Measurements from ENCODE around the gene RASGRP4. TPM values are rescaled to one million over a fixed set of nuclear protein-coding genes. Genes with fewer than 3 reads are reported as not detected.

The RASGRP4 gene
- total RNA-seq, 2 donors from 2014 or later = 3.6 to 16.9 TPM

DNA sequence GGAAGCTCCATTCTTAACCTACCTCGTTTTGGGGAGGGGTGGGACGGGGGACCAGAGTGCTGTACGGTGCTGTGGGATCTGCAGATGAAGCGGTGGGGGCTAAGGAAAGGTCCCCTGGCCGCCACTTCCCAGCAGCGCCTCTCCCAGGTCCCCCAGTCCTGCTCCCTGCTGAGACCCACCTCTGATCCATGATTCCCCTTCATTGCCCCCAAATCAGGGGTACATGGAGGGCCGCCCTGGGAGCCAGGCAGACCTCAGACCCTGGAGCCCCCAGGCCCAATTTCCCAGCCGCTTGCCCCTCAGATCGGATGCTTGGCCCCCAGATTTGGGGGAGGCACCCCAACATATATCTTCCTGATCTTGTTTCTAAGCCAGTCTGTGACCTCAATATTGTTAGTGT lies 26.9 kb downstream of the RASGRP4 start:
- peaks cover 3% of the 10 kb centered on the region for H3K27me3 ChIP-seq (replicated peaks; ENCODE audit: insufficient read depth)
- no peaks in the 10 kb centered on the region for H3K36me3 ChIP-seq
- no peak for DNase-seq (ENCODE audit: low spot score)
- no peaks in the 10 kb centered on the region for H3K9me3 ChIP-seq
- TF ChIP-seq, protein P1, sequence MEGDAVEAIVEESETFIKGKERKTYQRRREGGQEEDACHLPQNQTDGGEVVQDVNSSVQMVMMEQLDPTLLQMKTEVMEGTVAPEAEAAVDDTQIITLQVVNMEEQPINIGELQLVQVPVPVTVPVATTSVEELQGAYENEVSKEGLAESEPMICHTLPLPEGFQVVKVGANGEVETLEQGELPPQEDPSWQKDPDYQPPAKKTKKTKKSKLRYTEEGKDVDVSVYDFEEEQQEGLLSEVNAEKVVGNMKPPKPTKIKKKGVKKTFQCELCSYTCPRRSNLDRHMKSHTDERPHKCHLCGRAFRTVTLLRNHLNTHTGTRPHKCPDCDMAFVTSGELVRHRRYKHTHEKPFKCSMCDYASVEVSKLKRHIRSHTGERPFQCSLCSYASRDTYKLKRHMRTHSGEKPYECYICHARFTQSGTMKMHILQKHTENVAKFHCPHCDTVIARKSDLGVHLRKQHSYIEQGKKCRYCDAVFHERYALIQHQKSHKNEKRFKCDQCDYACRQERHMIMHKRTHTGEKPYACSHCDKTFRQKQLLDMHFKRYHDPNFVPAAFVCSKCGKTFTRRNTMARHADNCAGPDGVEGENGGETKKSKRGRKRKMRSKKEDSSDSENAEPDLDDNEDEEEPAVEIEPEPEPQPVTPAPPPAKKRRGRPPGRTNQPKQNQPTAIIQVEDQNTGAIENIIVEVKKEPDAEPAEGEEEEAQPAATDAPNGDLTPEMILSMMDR (IDR thresholded peaks at IDR 0.05) = no peak
- H3K4me1 ChIP-seq (ENCODE audit: control insufficient read depth in 1 of 2, low read depth in 2 of 2) = peaks cover 0 to 7% of the 10 kb centered on the region in 2 donors
- ATAC-seq (ENCODE audit: insufficient number of reproducible peaks, low FRiP score, low read depth) = no peak
- H3K4me3 ChIP-seq = no peak overlapping the region
- H3K27ac ChIP-seq = no peak overlapping the region

DNA sequence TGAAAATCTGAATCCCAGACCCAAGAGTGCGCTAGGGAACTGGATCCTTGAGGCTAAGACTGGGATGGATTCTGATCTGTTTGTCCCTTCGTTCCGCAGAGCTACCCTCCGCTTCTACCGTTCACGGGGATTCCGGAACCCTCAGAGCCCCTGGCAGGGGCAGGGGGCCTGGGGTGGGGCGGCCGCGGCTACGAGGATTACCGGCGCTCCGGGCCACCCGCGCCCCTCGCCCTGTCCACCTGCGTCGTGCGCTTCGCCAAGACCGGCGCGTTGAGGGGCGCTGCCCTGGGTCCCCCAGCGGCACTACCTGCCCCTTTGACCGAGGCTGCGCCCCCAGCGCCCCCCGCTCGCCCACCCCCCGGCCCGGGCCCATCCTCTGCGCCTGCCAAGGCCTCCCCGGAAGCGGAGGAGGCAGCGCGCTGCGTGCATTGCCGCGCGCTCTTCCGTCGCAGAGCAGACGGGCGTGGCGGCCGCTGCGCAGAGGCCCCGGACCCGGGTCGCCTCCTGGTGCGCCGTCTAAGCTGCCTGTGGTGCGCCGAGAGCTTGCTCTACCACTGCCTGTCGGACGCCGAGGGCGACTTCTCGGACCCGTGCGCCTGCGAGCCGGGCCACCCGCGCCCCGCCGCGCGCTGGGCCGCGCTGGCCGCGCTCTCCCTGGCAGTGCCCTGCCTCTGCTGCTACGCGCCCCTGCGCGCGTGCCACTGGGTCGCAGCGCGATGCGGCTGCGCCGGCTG lies 30.5 kb downstream of the RASGRP4 start:
- Histone ChIP-seq H3K27me3 (replicated peaks; ENCODE audit: insufficient read depth) (peaks cover 3% of the 10 kb centered on the region), H3K4me3 (peak overlapping the region; percentile 34), H3K9me3 (no peaks in the 10 kb centered on the region), H3K36me3 (no peaks in the 10 kb centered on the region), H3K4me1 (ENCODE audit: control insufficient read depth in 1 of 2, low read depth in 2 of 2) (no peaks in the 10 kb centered on the region), H3K27ac (no peak overlapping the region)
- DNase-seq (ENCODE audit: low spot score) (no peak), ATAC-seq (ENCODE audit: insufficient number of reproducible peaks, low FRiP score, low read depth) (no peak)
- TF ChIP-seq, protein P1 (IDR thresholded peaks at IDR 0.05) = no peak

DNA sequence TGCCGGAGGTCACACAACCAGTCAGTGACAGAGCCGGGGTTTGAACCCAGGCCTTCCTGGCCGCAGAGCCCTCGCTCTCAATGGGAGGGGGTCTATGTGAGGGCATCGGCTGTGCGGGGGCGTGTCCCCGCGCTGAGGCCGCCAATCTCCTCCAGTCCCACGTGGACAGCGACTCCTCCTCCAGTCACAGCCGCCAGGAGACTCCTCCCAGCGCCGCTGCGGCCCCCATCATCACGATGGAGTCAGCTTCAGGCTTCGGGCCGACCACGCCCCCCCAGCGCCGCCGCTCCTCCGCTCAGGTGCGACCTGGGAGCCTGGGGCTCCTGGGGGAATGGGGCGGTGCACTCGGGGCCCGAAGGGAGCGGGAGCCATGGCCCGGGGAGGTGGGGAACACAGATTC lies 31.5 kb downstream of the RASGRP4 start:
- Histone ChIP-seq H3K27ac (no peak overlapping the region), H3K4me1 (ENCODE audit: control insufficient read depth in 1 of 2, low read depth in 2 of 2) (peaks cover 0 to 6% of the 10 kb centered on the region in 2 donors), H3K9me3 (no peaks in the 10 kb centered on the region), H3K4me3 (no peak overlapping the region), H3K36me3 (no peaks in the 10 kb centered on the region), H3K27me3 (replicated peaks; ENCODE audit: insufficient read depth) (no peaks in the 10 kb centered on the region)
- ATAC-seq (ENCODE audit: insufficient number of reproducible peaks, low FRiP score, low read depth) (no peak), DNase-seq (ENCODE audit: low spot score) (no peak)
- TF ChIP-seq, protein P1 (IDR thresholded peaks at IDR 0.05) = no peak

DNA sequence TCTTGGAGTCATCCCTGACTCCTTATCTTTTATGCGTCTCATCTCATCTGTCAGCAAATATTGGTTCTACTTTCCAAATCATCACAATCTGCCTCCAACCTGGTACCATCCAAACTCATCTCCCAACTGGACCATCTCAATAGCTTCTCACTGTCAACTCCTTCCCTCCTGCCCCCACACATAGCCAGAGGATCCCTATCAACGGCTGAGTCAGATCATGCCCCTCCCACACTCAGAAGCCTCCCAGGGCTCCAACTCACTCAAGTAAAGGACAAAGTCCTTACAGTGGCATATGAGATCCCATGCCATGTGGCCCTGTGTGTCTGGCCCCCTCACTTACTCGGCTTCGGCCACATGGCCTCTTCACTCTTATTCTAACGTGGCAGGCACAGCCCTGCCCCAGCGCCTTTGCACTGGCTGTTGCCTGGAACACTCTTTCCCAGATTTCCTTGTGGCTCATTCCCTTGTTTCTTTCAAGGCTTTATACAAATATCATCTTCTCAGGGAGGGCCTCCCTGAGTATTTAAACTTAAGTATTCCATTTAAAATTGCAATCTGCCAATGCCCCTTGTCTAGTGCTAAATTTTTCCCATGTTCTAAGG lies 33.2 kb downstream of the RASGRP4 start:
- Histone ChIP-seq H3K4me1 (ENCODE audit: control insufficient read depth in 1 of 2, low read depth in 2 of 2) (peaks cover 0 to 15% of the 10 kb centered on the region in 2 donors), H3K36me3 (no peaks in the 10 kb centered on the region), H3K27ac (no peak overlapping the region), H3K27me3 (replicated peaks; ENCODE audit: insufficient read depth) (no peaks in the 10 kb centered on the region), H3K9me3 (no peaks in the 10 kb centered on the region), H3K4me3 (no peak overlapping the region)
- ATAC-seq (ENCODE audit: insufficient number of reproducible peaks, low FRiP score, low read depth) (no peak), DNase-seq (ENCODE audit: low spot score) (no peak)
- TF ChIP-seq, protein P1 (IDR thresholded peaks at IDR 0.05) = no peak

DNA sequence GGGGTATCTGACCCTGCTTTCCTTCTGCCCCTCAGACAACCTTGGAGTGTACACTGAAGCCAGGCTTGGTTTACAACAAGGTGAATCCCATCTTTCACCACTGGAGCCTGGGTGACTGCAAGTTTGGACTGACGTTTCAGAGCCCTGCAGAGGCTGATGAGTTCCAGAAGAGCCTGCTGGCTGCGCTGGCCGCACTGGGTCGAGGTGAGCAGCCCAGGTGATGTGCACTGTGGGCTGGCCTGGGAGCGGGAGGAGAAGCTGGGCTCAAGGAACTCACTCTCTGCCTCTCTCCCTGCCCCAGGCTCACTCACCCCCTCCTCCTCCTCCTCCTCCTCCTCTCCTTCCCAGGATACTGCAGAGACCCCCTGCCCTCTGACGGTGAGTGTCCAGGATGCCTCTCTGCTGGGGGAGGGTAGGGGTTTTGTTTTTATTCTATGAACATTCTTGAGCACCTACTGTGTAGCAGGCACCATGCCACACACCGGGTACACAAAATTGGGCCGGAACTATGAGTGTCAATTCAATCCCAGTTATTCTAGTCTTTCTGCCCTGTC lies 34.0 kb downstream of the RASGRP4 start:
- H3K9me3 ChIP-seq = no peaks in the 10 kb centered on the region
- TF ChIP-seq, protein P1 (IDR thresholded peaks at IDR 0.05) = no peak
- H3K27me3 ChIP-seq (replicated peaks; ENCODE audit: insufficient read depth) = no peaks in the 10 kb centered on the region
- ATAC-seq (ENCODE audit: insufficient number of reproducible peaks, low FRiP score, low read depth) (no peak), DNase-seq (ENCODE audit: low spot score) (no peak)
- no peaks in the 10 kb centered on the region for H3K36me3 ChIP-seq
- H3K4me3 ChIP-seq = no peak overlapping the region
- H3K27ac ChIP-seq = no peak overlapping the region
- H3K4me1 ChIP-seq (ENCODE audit: control insufficient read depth in 1 of 2, low read depth in 2 of 2) = peaks cover under 1 to 22% of the 10 kb centered on the region in 2 donors

Data from thoracic aorta (tissue), 2 donors.